ENCODE data around the gene SNAP47.

Gene SNAP47

GRCh38 chr1:227785805-227786671 lies 50.8 kb downstream of the SNAP47 start:
- no peak for DNase-seq (ENCODE audit: low read depth)

DNA sequence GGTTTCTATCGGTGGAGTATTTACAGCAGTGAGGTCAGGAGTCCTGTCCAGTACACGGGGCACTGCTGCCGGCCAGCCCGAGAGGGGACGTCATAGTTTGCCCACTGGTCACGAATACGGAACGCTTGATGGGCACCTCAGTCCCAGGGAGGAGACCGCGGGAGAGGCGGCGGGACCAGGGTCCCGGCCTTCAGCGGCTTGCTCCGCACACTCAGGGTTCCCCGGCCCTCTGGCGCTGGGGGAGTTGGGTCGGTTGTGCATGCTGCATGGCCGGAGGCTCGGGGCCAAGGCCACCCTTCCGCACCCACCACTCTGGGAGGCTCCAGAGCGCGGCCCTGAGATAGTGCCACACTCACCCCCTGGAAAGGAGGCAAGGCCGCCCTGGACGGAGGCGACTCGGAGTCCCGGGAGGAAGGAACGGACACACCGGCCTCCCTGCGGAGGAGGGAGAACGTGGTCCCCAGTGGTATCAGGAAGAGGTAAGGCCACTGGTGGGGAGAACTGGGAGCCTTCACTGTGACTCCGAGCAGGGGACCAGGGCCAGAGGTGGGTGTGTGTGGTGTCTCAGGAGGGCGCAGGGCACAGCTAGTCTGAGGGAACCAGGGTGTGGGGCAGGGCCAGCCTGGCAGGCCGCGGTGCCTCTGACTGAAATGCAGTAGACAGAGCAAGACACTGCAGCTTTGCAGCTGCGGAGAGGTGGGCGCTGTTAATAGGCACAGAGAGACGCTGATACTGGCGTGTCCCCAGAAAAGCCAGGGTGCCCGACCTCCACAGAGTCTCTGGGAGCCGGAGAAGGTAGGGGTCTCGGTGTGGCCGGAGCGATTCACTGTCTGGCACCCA lies 51.7 kb downstream of the SNAP47 start:
- no peak for DNase-seq (ENCODE audit: low read depth)

DNA sequence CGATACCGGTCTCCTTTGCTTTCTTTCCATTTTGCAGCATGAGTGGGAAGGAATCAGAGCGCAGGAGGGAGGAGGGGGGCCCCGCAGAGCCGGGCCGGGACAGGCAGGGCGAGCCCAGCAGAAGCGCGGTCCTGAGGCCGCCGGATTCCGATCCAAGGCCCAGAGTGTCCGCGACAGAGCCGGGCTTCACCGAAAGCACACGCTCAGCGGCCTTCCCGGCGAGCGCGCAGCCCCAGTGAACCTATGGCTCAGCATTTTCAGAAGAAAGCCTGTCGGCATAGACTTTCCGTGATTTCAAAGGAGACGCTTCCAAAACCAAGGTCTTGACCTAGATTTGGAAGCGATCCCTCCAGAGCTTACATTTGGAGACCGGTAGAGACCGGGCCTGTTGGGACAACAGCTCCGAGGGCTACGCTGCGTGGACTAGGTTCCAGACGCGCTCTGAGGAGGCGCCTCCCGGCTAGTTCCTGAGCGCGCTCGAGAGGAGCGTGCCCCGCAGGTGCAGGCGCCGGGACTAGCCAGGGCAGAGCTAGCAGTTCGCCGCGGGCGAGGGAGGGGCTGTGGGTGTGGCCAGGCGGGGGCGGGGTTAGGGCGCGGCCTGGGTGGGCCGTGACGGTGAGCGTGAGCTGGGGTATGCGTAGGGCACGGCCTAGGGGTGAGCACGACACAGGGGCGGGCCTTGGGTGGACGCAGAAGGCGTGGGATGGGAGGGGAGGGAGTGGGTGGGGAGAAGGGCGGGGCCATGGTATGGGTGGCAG lies 52.5 kb downstream of the SNAP47 start:
- DNase-seq (ENCODE audit: low read depth), result peak; percentile 89

DNA sequence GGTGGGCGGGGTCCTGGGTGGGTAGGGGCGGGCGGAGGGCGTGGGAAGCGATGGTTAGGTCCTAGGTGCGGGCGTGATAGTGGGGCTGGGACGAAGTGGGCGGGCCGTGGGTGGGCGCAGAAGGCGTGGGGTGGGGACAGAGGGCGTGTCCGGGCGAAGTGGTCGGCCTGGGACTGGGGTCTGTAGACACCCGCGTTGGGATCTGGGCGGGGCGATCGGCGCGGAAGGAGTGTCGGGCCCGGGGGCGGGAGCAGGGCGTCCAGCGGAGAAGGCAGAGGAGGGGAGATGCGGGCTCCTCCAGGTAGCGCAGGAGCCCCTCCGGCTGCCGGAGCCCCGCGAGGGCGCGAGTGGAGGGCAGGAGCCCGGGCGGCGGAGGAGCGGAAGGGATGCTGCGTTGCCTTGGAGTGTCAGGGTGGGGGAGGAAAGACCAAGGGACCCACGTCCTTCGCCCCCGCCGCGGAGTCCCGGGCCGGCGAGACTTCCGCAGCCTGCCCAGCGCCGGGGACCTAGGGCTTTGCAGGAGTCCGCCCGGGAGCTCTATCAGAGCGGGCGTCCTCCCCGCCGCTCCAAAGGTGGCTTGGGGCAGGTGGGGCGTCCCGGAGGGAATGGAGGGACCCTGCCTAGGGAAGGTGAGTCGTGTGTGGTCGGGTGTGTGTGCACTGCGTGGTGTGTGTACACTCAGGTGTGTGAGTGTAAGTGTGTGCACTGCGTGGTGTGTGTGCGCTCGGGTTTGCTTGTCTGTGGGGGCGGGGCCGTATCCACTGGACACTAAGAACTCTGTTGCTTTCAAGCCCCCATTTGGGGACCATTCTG lies 53.2 kb downstream of the SNAP47 start:
- no peak for DNase-seq (ENCODE audit: low read depth)

DNA sequence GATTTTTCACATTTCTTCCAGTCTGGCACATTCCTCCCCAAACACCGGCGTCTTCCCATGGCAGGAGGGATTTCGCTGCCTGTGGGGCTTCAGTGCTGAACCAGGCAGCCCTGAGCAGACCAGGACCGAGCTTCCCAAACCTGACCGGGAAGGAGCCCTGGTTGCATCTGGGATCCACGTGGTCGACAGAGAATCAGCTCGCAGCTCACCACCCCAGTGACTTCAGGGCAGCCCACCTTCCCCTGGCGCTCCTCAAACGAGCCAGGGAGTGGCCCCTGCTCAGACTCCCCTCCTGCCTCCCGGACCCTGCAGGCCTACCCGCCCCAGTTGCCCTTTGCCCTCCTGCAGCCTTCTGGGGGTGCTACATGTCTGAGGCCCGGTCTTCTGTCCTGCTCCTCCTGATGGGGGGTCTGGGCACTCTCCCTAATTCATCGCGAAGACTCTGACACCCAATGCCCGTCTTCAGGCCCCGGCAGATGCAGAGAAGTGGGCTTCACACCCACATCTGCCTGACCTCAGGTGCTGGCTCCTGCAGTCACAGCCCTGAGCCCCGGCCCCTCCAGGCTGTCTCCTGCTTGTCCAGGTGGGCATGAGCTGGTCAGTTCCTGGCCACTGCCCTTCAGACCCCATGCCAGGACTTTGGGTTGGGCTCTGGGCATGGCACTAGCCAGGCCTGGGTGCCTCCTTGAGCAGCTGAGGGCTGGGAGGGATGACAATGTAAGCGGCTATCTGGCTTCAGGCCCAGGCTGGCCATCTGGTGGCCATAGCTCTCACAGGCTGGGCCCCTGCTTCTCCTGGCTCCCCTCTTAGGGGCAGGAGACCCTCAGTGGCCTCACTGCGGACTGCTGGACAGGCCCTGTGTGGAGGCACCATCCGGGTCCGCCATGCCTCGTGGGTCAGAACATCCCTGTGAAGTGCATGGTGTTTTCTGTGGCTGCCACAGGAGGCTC lies 54.1 kb downstream of the SNAP47 start:
- no peak for DNase-seq (ENCODE audit: low read depth)

DNA sequence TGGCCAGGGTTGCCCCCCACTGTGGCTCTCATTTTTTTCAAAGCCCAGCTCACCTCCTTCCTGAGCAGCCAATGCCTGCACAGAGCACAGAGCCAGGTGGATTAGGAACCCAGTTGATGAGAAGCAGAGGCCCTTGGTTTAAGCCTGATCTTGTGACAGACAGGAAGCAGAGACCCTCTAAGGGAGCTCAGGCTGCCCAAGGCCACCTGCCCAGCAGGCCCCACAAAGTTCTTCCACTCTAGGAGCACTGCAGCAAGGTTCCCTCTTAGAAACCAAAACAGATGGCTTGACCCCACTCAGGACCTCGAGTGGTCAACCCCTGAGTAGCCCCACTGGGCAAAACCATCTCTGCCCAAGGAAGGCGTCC lies 54.8 kb downstream of the SNAP47 start:
- DNase-seq (ENCODE audit: low read depth), result no peak

- no peak for DNase-seq (ENCODE audit: low read depth)
Measured at GRCh38 chr1:227790868-227791267, 55.6 kb downstream of the SNAP47 start.

DNA sequence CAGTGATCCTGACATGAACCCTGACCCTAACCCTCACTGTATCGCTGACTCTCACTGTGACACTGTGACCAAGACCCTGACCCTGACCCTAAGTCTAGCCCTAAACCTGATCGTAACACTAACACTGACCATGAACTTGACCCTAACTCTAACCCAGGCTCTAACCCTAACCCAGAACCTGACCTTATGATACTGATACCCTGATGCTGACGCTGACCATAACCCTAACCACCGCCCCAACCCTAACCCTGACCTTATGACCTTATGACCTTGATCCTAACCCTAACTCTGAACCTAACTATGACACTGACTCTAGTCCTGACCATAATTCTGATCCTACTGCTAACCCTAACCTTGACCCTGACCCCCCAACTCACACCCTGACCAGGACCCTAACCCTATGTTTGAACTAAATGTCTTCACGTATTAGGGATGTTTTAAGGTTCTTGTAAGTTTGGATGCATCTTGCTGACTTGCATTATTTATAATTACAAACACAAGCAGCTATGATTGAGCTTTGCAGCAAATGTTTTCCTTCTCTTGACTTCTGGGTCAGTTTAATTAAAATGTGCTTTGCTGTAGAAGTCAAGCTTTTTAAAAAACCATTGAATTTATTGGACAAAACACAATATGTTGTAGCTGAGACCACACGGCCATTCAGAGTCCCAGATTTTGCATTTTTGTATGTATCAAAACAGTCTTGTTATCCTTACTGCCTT lies 56.3 kb downstream of the SNAP47 start:
- no peak for DNase-seq (ENCODE audit: low read depth)

GRCh38 chr1:227792216-227793078 lies 57.2 kb downstream of the SNAP47 start:
- DNase-seq (ENCODE audit: low read depth), result no peak

DNA sequence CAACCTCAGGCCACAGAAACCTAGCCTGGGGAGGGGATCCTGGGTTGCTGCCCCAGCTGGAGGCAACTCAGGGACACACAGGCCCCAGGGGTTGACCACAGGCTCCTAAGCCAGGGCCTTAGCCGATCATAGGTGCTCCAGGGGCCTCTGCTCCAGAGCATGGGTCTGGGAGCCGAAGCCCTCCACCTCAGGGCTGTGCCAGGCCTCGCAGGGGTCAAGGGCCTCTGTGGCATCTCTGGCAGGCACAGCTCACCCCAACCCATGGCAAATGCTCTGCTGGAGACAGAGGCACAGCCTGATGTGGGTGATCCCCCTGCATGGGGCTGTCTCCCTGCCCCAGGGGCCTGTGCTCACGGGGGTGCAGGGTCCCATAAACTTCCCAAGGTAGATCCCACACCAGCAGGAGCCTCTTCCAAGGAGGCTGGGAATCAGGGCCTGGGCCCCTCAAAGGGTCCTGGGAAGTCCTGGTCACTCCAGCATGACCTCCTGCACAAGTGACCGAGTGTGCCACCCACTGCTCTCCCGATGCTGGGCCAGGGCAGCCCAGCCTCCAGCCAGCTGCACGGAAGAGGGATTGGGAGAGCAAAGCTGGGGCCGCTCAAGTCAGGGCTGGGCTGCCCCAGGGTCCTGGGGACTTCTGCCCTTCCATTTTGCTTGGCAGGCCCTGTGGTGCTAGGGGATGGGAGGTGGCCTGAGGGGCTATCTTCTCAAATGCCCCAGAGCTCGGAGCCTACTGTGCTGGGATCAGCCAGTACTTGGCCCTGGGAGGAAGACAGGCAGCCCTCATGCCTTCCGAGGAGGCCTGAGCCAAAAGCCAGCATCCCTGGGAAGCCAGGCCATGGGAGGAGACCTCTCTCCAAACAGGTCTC lies 58.1 kb downstream of the SNAP47 start:
- DNase-seq (ENCODE audit: low read depth), result no peak

GRCh38 chr1:227793948-227794816 lies 58.9 kb downstream of the SNAP47 start:
- no peak for DNase-seq (ENCODE audit: low read depth)

DNA sequence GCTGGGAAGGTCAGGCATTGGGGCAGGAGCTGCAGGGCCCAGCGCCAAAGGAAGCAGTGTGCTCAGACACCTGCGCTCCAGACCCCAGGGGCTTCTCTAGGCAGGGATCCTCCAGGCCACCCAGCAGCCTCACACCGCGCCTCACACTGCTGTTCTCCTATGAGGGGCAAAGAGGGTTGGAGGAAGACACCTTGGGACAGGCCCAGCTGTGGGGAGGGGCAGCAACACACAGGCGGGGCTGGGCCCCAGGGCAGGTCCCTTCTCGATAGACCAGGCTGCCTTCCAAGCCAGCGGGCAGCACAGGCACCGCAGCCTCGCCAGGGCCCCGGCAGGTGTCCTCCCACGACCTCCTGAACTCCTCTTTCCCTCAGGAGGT lies 59.6 kb downstream of the SNAP47 start:
- no peak for DNase-seq (ENCODE audit: low read depth)

- DNase-seq (ENCODE audit: low read depth), result no peak
Measured at GRCh38 chr1:227795732-227796131, 60.5 kb downstream of the SNAP47 start.

GRCh38 chr1:227796359-227796915 lies 61.2 kb downstream of the SNAP47 start:
- DNase-seq (ENCODE audit: low read depth), result no peak

DNA sequence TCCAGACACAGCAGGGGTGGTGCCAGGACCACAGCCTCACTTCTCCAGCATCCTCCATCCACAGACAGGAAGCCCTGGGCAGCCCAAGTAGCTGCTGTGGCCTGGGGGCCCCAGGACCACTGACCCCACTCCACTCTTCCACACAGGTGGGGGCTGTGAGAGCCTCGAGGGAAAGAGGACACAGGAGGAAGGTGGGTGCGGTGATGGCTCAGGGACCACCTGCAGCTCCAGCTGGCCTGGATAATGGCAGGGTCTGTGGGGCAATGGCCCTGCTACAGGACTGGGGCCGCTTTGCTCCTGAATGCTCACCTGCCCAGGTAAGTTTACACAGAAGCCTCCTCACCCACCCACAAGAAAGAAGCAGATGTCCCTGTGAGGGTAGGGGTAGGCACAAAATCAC lies 61.9 kb downstream of the SNAP47 start:
- DNase-seq (ENCODE audit: low read depth), result no peak

DNA sequence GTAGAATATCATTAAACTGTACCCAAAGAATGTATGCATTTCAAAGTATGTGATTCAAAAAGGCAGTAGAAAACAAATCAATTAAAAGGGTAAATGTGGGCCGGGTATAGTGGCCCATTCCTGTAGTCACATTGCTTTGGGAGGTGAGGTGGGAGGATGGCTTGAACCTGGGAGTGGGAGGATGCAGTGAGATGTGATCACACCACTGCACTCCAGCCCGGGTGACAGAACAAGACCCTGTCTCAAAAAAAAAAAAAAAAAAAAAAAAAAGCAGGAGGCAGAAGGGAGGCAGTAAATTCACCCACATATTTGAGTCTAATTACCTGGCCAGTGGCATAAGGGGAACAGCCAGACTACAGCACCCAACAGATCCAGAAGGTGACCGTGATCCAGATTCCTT lies 62.4 kb downstream of the SNAP47 start:
- DNase-seq (ENCODE audit: low read depth), result no peak
